GM12891 (cell line): ENCODE results near the gene TMEM255B.

ENCODE experiments used
- DNase-seq: peaks from one replicate; pipeline ENCODE4 v3.0.0; 2011; ENCODE audit warnings: low spot score; ENCODE audit not compliant: insufficient read length
- FAIRE-seq: peaks from 2 replicates; lab custom pipeline; 2011; peaks lifted over from hg19 to GRCh38; lab: Jason Lieb, UNC
- PAX5 ChIP-seq: IDR thresholded peaks from 2 replicates; pipeline ENCODE4 v1.6.1; 2011; ENCODE audit warnings: low read length, moderate library complexity, mild to moderate bottlenecking; ENCODE audit not compliant: insufficient read depth, severe bottlenecking
- POLR2A ChIP-seq: IDR thresholded peaks from 2 replicates; pipeline ENCODE4 v1.6.1; 2011; ENCODE audit warnings: low read depth, low read length, control low read depth
- POLR2AphosphoS5 ChIP-seq: IDR thresholded peaks from 2 replicates; pipeline ENCODE4 v1.6.1; 2011; ENCODE audit warnings: low read depth, low read length, control low read depth
- POU2F2 ChIP-seq: IDR thresholded peaks from 2 replicates; pipeline ENCODE4 v1.6.1; 2011; ENCODE audit warnings: low read depth, mild to moderate bottlenecking, control low read depth, low read length, moderate library complexity
- SPI1 ChIP-seq: IDR thresholded peaks from 2 replicates; pipeline ENCODE4 v1.6.1; 2011; ENCODE audit warnings: low read depth, low read length, control low read depth
- TAF1 ChIP-seq: IDR thresholded peaks from 2 replicates; pipeline ENCODE4 v1.6.1; 2011; ENCODE audit warnings: low read depth, low read length, control low read depth

Gene TMEM255B

GRCh38 chr13:113808058-113808834, 49.2 kb downstream of the TMEM255B start:
- TF ChIP-seq TAF1 (no peak), POLR2AphosphoS5 (no peak), SPI1 (no peak), PAX5 (no peak), POU2F2 (no peak), POLR2A (no peak)
- DNase-seq = no peak
- FAIRE-seq = no peak

GRCh38 chr13:113809934-113810333, 50.9 kb downstream of the TMEM255B start:
- DNase-seq (no peak), FAIRE-seq (no peak)
- no peak for TF ChIP-seq PAX5
- no peak for TF ChIP-seq POLR2A
- TF ChIP-seq SPI1 = no peak
- TF ChIP-seq POLR2AphosphoS5 = no peak
- no peak for TF ChIP-seq POU2F2
- TF ChIP-seq TAF1 = no peak

- no peak for FAIRE-seq
- TF ChIP-seq POLR2A (no peak), SPI1 (no peak), TAF1 (no peak), POU2F2 (no peak), PAX5 (no peak), POLR2AphosphoS5 (no peak)
Observed at GRCh38 chr13:113810640-113811039, 51.6 kb downstream of the TMEM255B start.

GRCh38 chr13:113811081-113811928, 52.3 kb downstream of the TMEM255B start:
- DNase-seq (no peak), FAIRE-seq (no peak)
- no peak for TF ChIP-seq SPI1
- no peak for TF ChIP-seq TAF1
- TF ChIP-seq POLR2AphosphoS5 = no peak
- TF ChIP-seq POU2F2 = no peak
- no peak for TF ChIP-seq POLR2A
- no peak for TF ChIP-seq PAX5

More at GRCh38 chr13:113810640-113811039, 51.6 kb downstream of the TMEM255B start:
- DNase-seq = no peak

- FAIRE-seq (no peak), DNase-seq (no peak)
- TF ChIP-seq POLR2AphosphoS5 = no peak
- TF ChIP-seq SPI1 = no peak
- no peak for TF ChIP-seq POU2F2
- TF ChIP-seq TAF1 = no peak
- no peak for TF ChIP-seq PAX5
- TF ChIP-seq POLR2A = no peak
Observed at GRCh38 chr13:113812178-113813040, 53.4 kb downstream of the TMEM255B start.

- TF ChIP-seq POU2F2 = no peak
- no peak for TF ChIP-seq PAX5
- no peak for TF ChIP-seq SPI1
- no peak for TF ChIP-seq POLR2AphosphoS5
- no peak for TF ChIP-seq TAF1
- no peak for TF ChIP-seq POLR2A
- FAIRE-seq (no peak), DNase-seq (no peak)
Observed at GRCh38 chr13:113813070-113813748, 54.2 kb downstream of the TMEM255B start.

GRCh38 chr13:113813749-113814434, 54.9 kb downstream of the TMEM255B start:
- DNase-seq = no peak
- TF ChIP-seq TAF1 (no peak), SPI1 (no peak), POU2F2 (no peak), POLR2A (no peak), PAX5 (no peak), POLR2AphosphoS5 (no peak)
- no peak for FAIRE-seq

- DNase-seq (no peak), FAIRE-seq (no peak)
- no peak for TF ChIP-seq PAX5
- no peak for TF ChIP-seq POU2F2
- no peak for TF ChIP-seq TAF1
- no peak for TF ChIP-seq SPI1
- TF ChIP-seq POLR2AphosphoS5 = no peak
- no peak for TF ChIP-seq POLR2A
Observed at GRCh38 chr13:113814435-113814821, 55.4 kb downstream of the TMEM255B start.
